HG02763 (cell line): Measurements from ENCODE around the gene PAX2.

ENCODE experiments used
- ATAC-seq: cut with Tn5 transposase; IDR thresholded peaks from one replicate; pipeline ENCODE4 v1.9.1; 2021; ENCODE audit warnings: mild to moderate bottlenecking, moderate library complexity; ENCODE audit not compliant: unreplicated experiment

PAX2 gene

GRCh38 chr10:100782461-100783244 is 37.3 kb downstream of the PAX2 start:
- no peak for ATAC-seq

- ATAC-seq = no peak
Observed at GRCh38 chr10:100784126-100784525, 38.7 kb downstream of the PAX2 start.

- no peak for ATAC-seq
Observed at GRCh38 chr10:100786591-100786990, 41.2 kb downstream of the PAX2 start.

GRCh38 chr10:100788002-100788903 is 42.9 kb downstream of the PAX2 start:
- no peak for ATAC-seq

- ATAC-seq = no peak
Observed at GRCh38 chr10:100790761-100791208, 45.4 kb downstream of the PAX2 start.

GRCh38 chr10:100791369-100792058 is 46.1 kb downstream of the PAX2 start:
- ATAC-seq = no peak

GRCh38 chr10:100792574-100792973 is 47.2 kb downstream of the PAX2 start:
- ATAC-seq = no peak

- ATAC-seq = no peak
Observed at GRCh38 chr10:100793055-100793454, 47.7 kb downstream of the PAX2 start.

GRCh38 chr10:100799881-100800280 is 54.5 kb downstream of the PAX2 start:
- ATAC-seq = no peak

GRCh38 chr10:100800931-100801330 is 55.5 kb downstream of the PAX2 start:
- ATAC-seq = no peak

- no peak for ATAC-seq
Observed at GRCh38 chr10:100802196-100802595, 56.8 kb downstream of the PAX2 start.

GRCh38 chr10:100802607-100803006 is 57.2 kb downstream of the PAX2 start:
- no peak for ATAC-seq

GRCh38 chr10:100803492-100803891 is 58.1 kb downstream of the PAX2 start:
- no peak for ATAC-seq

- ATAC-seq = no peak
Observed at GRCh38 chr10:100803908-100804307, 58.5 kb downstream of the PAX2 start.

GRCh38 chr10:100805543-100806355 is 60.4 kb downstream of the PAX2 start:
- ATAC-seq = no peak

- no peak for ATAC-seq
Observed at GRCh38 chr10:100806356-100806645, 60.9 kb downstream of the PAX2 start.

GRCh38 chr10:100807241-100807951 is 62.0 kb downstream of the PAX2 start:
- ATAC-seq = no peak

- ATAC-seq = no peak
Observed at GRCh38 chr10:100808876-100809275, 63.5 kb downstream of the PAX2 start.

- no peak for ATAC-seq
Observed at GRCh38 chr10:100810091-100810834, 64.9 kb downstream of the PAX2 start.

GRCh38 chr10:100810835-100811116 is 65.4 kb downstream of the PAX2 start:
- no peak for ATAC-seq
